C4-2B (cell line): ENCODE results near the gene SLC2A13.
"Not testable (repeated sequence)": the region's sequence is repeated elsewhere in the genome, so short reads cannot be mapped to it uniquely, and the experiment has no call there.

Experiments
- CTCF ChIP-seq: fragments of 450-650 bp; conservative IDR thresholded peaks from 2 replicates; pipeline ENCODE4 v1.5.1; 2017; ENCODE audit warnings: mild to moderate bottlenecking
- ZFX ChIP-seq: fragments of 450-650 bp; IDR thresholded peaks from 2 replicates; pipeline ENCODE4 v1.6.1; 2017

- not testable (repeated sequence) for TF ChIP-seq CTCF, ZFX
Measured at GRCh38 chr12:39893388-39893787, 212.5 kb downstream of the SLC2A13 start.
